HFF-Myc (cell line): ENCODE results near the gene EXT2.

Experiments used
- DNase-seq: peaks from one replicate; pipeline ENCODE4 v3.0.0-alpha.2; 2011; ENCODE audit warnings: low read depth; ENCODE audit errors: extremely low read depth
- H3K4me3 ChIP-seq: replicated peaks from 2 replicates; pipeline ENCODE4 v1.5.1; 2011; ENCODE audit warnings: low read depth, mild to moderate bottlenecking, control low read depth, low read length
- TF ChIP-seq, protein P1 (sequence below): IDR thresholded peaks from 2 replicates; pipeline ENCODE4 v1.5.1; 2012; ENCODE audit warnings: mild to moderate bottlenecking, low read depth, low read length, control low read depth; ENCODE audit errors: missing control alignments

Gene EXT2

GRCh38 chr11:44083433-44083832, 12.0 kb upstream of the EXT2 start:
- TF ChIP-seq, protein P1, sequence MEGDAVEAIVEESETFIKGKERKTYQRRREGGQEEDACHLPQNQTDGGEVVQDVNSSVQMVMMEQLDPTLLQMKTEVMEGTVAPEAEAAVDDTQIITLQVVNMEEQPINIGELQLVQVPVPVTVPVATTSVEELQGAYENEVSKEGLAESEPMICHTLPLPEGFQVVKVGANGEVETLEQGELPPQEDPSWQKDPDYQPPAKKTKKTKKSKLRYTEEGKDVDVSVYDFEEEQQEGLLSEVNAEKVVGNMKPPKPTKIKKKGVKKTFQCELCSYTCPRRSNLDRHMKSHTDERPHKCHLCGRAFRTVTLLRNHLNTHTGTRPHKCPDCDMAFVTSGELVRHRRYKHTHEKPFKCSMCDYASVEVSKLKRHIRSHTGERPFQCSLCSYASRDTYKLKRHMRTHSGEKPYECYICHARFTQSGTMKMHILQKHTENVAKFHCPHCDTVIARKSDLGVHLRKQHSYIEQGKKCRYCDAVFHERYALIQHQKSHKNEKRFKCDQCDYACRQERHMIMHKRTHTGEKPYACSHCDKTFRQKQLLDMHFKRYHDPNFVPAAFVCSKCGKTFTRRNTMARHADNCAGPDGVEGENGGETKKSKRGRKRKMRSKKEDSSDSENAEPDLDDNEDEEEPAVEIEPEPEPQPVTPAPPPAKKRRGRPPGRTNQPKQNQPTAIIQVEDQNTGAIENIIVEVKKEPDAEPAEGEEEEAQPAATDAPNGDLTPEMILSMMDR = no peak
- no peak for DNase-seq
- H3K4me3 ChIP-seq = no peak overlapping the region

DNA sequence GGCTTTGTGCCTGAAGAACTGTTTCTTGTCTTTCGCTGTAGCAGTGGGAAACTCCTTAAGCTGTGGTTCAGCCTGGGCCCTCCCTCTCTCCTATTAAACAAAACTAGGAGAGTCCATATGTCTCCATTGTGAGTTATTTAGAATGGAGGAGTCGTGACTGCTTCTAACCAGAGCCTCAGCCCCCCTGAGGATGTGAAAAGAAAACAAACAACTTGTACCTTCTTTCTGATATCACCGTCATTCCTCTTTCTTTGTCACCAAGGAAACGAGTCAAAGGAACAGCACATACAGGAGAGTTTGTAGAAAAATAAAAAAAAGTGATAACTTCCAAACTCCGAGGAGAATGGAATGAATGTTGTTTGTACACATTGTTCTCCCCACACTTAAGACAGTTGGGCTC, 11.6 kb upstream of the EXT2 start:
- H3K4me3 ChIP-seq = no peak overlapping the region
- TF ChIP-seq, protein P1 = no peak
- DNase-seq = no peak

- DNase-seq = no peak
- TF ChIP-seq, protein P1 = no peak
- no peak overlapping the region for H3K4me3 ChIP-seq
These were observed 10.1 kb upstream of the EXT2 start for GRCh38 chr11:44085330-44085729.

DNA sequence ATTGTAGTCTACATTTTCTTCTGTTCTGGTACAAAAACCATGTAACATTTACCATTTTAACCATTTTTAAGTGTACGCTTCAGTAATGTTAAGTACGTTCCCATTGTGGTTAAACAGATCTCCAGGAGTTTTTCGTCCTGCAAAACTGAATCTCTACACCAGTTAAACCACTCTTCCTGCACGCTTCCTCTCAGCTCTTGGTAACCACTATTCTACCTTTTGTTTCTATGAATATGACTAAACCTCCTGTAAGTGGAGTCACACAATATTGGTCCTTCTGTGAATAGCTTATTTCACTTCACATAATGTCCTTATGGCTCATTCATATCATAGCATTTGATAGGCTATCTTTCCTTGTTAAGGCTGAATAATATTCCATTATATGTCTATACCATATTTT, 7.1 kb upstream of the EXT2 start:
- no peak for DNase-seq
- no peak overlapping the region for H3K4me3 ChIP-seq
- TF ChIP-seq, protein P1 = no peak

DNA sequence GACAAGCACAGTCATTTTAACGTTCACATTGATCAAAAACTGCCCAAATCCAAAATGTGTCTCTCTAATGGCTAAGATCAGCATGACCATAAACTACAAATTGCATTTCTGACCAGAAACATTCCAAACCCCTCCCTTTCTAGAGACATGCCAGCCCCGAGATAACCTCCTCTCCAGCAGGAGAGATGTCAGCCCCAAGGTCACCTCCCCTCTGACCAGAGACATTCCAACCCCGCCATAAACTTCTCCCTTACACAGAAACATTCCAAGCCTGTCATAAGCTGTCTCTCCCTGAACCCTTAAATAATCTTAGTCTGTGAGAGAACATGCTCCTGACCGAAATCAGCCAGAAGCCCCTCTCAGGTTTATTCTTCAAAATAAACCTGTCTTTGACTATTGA, 6.6 kb upstream of the EXT2 start:
- H3K4me3 ChIP-seq = no peak overlapping the region
- TF ChIP-seq, protein P1 = no peak
- DNase-seq = no peak

GRCh38 chr11:44090539-44090938, 4.9 kb upstream of the EXT2 start:
- no peak overlapping the region for H3K4me3 ChIP-seq
- DNase-seq = no peak
- TF ChIP-seq, protein P1 = no peak

- DNase-seq = peak; percentile 62
- no peak overlapping the region for H3K4me3 ChIP-seq
- TF ChIP-seq, protein P1 = peak; percentile 82
These were observed 1.1 kb upstream of the EXT2 start for GRCh38 chr11:44094260-44094868.
